HG03135 (cell line): Measurements from ENCODE around the gene IER2.

Source experiments
- ATAC-seq: cut with Tn5 transposase; IDR thresholded peaks from one replicate; pipeline ENCODE4 v1.9.1; 2021; ENCODE audit warnings: mild to moderate bottlenecking, moderate library complexity; ENCODE audit not compliant: unreplicated experiment

The IER2 gene

GRCh38 chr19:13118424-13119193 lies 31.6 kb upstream of the IER2 start:
- ATAC-seq = no peak

GRCh38 chr19:13119627-13120026 lies 30.6 kb upstream of the IER2 start:
- ATAC-seq = no peak

- ATAC-seq = no peak
These were observed 30.2 kb upstream of the IER2 start for GRCh38 chr19:13120031-13120430.

DNA sequence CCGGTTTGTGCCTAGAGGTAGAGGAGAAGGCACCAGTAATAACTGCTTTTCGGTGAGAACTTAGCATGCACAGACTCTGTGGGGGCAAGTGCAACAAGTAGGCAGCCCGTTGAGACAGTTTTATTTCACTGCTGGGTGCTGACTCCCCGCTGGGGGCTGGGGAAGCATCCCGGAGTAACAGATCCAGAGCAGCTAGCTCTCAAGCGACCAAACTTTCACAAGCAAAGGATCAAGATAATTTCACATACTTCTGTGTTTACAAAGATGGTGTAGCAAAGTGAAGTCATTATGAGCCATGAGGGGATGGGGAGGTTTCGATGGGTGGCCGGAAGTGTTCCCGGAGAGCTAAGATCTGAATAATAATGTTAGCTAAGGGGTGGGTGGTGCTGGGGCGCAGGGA lies 29.4 kb upstream of the IER2 start:
- ATAC-seq = no peak

DNA sequence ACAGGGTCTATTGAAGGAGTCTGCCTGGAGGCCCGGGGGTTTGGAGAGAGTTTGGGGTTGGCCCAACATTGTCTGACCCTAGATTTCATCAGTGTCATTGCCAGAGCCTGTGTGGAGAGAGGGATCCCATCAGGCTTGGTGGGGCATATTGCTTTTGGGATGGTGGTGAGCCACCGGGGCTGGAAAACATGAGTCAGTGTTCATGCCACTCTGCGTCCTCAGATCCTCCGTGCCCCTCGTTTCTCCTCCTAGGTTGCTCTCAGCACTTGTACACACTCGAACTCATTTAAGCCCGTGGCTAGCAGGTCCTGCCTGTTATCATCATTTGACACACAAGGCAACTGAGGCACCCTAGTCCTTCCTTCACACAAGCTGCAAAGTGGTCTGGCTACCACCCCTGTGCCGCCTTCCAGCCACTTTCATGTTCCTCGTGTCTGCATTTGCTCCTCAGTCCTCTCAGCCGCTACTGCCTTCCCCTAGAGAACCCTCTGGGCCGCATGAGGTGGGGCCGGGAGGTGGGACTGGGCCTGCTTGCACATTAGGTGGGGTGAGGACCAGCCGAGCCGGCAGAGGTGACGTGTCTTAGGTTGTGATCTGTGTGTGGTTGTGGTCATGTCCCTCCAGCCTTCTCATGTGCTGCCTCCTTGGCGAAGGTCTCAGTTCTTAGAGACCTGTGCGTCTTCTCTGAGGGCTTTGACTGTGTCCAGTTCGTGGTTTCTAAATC lies 28.5 kb upstream of the IER2 start:
- ATAC-seq = no peak

DNA sequence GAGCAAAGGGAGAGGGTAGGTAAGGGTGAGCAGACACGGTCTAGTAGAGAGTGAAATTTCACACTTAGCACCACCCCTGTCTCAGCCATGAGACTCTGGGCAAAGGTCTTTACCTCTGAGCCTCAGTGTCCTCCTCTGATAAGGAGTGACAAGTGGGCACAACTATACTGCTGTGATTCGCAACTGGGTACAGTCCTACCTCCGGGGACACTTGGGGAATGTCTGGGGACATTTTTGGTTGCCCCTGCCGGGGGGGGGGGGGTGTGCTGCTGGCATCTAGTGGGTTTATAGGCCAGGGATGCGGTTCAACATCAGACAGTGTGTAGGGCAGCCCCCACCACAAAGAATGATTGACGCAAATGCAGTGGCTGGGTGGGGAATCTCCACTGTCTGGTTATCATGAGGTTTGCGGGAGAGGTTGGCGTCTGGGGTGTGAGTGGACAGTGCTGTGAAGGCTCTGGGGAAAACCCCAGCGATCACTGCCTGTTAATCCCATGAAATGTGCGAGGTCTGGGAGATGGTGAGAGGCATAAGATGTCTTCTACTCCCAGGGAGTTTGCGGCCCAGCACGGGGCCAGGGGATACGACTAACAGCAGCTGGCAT lies 27.8 kb upstream of the IER2 start:
- no peak for ATAC-seq

GRCh38 chr19:13122980-13123957 lies 26.9 kb upstream of the IER2 start:
- ATAC-seq = no peak

- no peak for ATAC-seq
These were observed 23.2 kb upstream of the IER2 start for GRCh38 chr19:13127051-13127450.

DNA sequence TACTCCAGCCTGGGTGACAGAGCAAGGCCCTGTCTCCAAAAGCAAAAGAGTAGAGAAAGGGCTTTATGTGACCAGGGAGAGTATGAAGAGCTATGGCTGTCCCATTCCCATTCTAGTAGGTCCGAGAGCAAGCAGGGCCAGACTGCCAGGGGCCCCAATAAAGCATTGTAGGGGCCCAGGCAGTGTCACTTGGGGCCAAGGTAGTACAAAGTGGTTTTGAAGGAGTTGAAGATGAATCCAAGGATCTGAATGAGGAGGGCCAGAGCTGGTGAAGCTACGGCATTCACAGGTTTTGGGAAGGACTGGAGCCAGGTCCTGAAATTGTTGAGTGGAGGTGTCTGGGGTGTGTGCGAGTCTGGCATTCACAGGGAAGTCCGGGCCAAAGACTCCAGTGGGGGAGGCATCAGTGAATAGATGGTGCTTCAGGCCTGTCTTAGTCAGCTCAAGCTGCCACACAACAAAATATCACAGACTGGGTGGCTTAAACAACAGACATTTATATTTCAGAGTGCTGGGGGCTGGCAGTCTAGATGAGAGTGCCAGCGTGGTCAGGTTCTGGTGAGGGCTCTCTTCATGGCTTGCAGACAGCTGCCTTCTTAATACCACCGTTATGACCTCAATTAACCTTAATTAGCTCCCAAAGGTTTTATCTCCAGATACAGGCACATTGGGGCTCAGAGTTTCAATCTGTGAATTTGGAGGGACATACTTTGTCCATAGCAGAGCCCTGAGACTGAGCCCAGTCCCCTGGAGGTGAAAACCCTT lies 22.2 kb upstream of the IER2 start:
- ATAC-seq = no peak

DNA sequence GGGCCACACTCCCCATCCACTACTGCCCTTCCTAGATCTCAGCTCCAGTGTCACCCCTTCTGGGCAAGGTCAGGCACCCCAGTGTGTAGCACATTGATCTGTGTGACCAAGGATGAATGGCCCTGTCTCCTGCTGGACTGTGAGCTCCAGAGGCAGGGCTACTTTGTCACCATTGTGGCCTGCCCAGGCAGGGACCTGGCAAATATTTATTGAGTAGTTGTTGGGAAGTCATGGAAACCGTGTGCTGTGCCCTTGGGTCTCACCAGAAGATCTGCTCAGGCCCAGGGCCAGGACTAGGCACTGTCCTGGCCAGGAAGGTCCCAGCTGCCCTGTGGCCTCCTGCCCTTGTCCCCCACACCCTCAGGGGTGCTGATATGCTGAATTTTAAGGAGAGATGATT lies 21.6 kb upstream of the IER2 start:
- ATAC-seq = no peak

- no peak for ATAC-seq
These were observed 20.8 kb upstream of the IER2 start for GRCh38 chr19:13129384-13129783.

- ATAC-seq = no peak
These were observed 19.2 kb upstream of the IER2 start for GRCh38 chr19:13130886-13131490.

- ATAC-seq = no peak
These were observed 17.6 kb upstream of the IER2 start for GRCh38 chr19:13132471-13133180.

DNA sequence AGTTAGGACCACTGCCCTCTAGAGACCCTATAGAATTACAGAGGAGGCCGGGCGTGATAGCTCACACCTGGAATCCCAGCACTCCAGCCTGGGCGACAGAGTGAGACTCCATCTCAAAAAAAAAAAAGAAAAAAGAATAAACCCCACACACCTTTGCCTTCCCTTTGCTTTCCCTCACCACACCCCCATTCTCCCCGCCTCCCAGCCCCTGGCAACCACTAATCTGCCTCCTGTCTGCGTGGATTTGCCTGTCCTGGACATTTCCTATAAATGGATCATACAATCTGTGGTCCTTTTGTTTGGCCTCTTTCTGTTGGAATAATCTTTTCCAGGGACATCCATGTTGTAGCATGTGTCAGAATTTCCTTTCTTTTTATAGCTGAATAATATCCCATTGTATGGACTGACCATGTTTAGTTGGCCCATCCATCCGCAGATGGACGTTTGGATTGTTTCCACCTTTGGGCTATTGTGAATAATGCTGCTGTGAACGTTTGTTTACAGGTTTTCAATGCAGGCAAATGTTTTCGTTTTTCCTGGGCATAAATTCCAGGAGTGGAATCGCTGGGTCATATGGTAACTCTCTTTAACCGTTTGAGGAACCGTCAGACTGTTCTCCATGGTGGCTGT lies 16.9 kb upstream of the IER2 start:
- ATAC-seq = no peak

- ATAC-seq = no peak
These were observed 15.6 kb upstream of the IER2 start for GRCh38 chr19:13134626-13135025.

GRCh38 chr19:13135068-13136062 lies 14.8 kb upstream of the IER2 start:
- ATAC-seq = no peak

GRCh38 chr19:13137290-13137794 lies 12.9 kb upstream of the IER2 start:
- no peak for ATAC-seq
